SK-N-MC (cell line): Measurements from ENCODE around the gene MAD2L1.

Experiments
- EZH2 ChIP-seq: fragments of 200-600 bp; sonication (generic); IDR thresholded peaks from one replicate; pipeline ENCODE4 v1.6.1; 2017; ENCODE audit warnings: antibody characterized with exemption
- POLR2AphosphoS5 ChIP-seq: IDR thresholded peaks from 2 replicates; pipeline ENCODE4 v1.6.1; 2012; ENCODE audit warnings: mild to moderate bottlenecking, low read depth, low read length, borderline replicate concordance

DNA sequence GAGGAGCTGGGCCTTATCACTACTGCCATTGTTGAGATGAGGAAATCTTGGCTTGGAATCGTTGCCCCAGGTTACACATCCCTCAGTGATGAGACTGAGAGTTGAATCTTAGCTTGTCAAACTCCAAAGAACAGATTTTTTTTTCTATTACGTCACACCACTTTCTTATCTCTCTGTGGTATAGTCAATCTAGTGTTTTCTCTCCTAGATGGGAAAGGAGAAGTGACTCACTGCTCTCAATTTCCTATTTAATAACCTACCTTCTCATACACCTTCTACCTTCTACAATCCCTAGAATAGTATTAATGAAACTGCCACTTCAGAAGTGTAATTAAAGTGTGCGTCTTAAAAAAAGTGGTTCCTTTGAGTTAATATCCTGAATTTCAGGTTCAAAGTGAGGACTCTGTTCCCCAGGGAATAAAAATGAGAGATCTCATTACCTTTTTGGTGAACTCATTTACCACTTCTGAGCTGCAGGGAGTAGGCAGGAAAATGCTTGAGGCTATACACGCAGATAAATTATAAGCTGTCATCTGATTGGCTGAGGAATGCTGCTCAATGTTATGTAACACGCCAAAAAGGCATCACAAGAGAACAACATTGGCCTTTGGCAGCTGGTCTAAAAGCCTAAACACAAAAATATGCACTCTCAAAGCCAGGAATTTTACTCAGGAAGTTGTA is 59.3 kb downstream of the MAD2L1 start:
- 0 out of 2 replicates have a peak, but pooled peaks have one; percentile 59 for TF ChIP-seq POLR2AphosphoS5
- no peak for TF ChIP-seq EZH2
